ENCODE data around the gene HOXA2.

HOXA2 gene

DNA sequence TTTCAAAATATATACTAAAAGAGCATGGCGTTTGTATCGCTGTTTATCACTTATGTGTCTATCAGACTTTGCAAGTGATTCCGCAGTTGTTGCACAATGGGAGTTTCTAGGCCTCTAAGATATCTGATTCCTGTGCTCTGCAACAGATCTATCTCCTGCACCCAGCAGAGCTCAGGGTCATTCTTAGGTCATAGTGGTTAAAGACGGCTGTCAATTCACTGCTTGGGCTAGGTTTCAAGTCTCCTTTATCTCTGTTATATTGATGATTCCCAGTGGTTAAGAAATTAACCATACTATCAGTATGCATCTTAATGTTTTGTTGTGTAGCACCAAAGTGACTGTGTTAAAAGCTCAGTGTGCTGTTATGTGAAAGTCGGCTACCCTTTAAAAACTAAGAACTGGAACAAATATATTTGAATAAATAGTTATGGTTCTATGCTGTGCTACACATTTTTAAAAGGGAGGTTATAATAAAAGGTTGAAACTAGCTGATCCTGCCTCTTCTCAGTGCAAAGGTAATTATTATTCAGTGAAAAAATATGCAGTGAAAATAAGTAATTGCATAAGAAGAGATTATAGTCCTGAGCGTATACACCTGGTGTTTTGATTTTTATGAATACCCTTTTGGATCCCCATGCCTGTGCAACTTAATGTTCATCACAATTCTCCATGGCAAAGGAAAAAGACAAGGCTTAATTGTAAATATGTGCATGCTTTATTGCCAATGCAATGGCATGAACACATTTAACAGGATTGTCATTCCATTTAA is 30.7 kb downstream of the HOXA2 start:
- no peak for DNase-seq

DNA sequence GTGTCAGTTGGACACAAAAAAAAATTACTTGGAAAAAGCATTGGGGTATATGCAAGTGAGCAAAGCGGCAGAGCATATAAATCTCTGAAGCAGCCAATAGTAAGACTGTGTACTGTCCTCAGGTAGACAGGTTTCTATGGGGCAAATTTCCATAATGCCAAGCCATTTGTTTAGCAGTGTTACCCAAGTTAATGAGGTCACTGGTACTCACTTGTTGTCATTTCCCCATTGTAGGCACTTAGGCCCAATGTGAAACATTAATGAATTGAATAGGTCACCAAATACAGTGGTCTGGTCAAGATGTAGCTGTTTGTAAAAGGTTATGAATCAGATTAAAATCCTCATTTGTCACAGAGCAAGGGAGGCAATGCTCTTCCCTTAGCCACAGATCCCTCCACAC is 34.2 kb downstream of the HOXA2 start:
- DNase-seq, result no peak

DNA sequence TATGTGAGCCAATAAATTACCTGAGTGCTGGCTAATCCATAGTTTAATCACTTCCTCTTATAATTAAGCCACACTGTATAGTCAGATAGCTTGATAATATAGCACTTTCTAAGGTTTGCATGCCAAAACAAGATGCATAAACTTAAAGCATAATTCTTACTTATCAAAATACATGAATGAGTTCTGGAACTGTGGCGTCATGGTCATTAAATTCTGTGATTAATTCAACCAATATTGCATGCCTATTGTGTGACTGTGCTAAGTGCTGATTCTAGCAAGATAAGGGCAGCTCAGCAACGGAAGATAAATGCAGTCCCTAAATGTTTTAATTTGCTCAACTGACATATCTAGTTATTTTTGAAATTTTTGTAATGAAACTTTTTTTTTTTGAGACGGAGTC is 36.3 kb downstream of the HOXA2 start:
- DNase-seq, result no peak

DNA sequence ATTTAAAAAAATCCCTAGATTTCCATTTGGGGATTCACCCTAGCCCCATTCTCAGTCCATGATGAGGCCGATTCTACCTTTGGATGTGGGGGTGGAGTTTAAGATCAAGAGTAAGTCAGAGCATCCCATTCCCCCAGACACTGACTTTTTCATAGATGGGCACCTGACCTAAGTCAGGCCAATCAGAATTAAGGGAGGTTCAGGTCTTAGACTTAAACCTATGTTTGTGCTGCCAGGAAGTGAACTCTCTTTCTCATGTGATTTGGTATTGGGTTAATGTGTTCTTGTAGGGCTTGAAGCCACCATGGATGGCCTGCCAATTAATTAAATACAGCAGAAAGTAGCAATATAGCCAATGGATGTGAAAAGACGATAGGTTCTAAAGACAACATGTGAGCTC is 36.8 kb downstream of the HOXA2 start:
- no peak for DNase-seq

DNA sequence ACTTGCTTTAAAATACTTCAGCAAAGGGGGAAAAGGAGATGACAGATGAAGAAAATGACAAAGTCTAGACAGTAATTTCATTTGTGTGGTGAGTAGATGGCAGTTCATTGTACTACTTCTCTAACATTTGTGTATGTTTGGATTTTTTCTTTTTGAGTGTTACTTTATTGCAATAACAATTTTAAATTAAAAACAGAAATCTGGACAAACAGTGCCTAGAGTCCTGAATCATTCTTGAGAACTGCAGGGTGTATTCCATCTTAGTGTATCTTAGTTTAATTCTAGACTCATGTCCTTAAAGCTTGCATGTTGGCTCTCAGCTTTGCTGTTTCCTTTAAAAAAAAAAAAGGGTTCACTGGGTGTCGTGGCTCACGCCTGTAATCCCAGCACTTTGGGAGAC is 37.8 kb downstream of the HOXA2 start:
- no peak for DNase-seq

DNA sequence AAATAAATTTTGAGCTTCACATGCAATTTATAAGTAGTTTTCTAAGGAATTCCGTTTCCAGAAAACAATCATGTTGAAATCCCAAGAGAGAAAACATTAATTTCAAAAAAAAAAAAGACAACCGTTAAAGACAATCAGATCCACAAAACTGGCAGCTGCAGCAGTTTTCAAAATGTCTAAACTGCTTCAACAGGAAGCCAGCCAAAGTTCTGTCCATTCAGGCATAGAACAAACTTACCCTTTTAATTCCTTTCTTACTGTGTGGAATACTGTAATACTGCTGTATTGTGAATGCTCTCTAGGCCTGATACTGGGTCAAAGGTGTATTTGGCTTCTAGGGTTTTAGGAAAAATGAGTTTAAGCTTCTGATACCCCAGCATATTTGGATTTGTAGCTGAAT is 38.3 kb downstream of the HOXA2 start:
- no peak for DNase-seq

DNA sequence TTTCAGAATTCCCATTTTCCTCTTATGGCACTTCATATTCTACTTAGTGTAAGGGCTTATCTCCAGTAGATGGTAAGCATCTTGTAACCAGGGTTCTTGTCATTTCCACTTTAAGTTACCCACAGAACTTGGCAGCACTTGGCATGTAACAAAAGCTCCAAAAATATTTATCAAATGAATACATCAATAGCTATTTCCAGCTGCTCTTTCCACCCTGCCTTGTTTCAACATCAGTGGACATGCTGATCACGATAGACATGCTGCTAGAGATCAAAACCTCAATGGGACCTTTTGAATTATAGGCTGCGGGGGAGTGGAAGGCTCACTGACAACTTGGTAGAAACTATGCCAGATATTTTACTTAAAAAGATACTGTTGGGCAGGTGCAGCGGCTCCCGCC is 39.5 kb downstream of the HOXA2 start:
- DNase-seq, result no peak

DNA sequence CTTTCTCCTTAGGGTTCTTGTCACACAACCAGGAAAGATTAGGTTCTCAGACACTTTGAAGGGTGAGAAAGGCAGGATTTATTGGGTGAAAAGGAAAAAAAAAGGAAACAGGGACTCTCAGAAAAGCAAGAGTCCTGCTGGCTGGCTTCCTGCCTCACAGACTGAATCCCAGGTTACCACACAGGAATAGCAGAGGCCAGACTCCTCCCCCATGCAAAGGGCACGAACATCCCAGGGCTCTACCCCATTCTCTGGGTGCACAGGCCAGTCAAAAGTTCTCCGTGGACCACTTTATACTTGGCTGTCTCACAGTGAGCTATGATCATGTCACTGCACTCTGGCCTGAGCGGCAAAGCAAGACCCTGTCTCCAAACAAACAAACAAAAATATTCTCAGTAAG is 49.3 kb downstream of the HOXA2 start:
- DNase-seq, result no peak

DNA sequence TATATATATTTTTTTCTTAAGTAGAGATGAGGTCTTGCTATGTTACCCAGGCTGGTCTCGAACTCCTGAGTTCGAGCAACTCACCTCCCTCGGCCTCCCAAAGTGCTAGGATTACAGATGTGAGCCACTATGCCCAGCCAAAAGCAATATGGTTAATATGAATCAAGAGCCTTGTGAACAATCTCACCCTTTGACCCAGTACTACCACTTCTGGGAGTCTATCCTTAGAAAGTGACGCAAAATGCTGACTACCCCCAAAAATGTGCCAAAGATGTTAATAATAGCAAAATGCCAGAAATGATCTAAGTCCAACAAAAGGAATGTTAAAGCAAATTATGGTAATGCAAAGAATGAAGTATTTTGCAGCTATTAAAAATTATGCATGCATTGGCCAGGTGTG is 51.0 kb downstream of the HOXA2 start:
- no peak for DNase-seq
